Pulmonary artery endothelial cell (primary cell): ENCODE results near the gene NVL. TPM values are rescaled to one million over a fixed set of nuclear protein-coding genes. Genes with fewer than 3 reads are reported as not detected.

Source experiments
- DNase-seq: peaks from one replicate; pipeline ENCODE4 v3.0.0-alpha.2; 2011; ENCODE audit warnings: low read depth, low spot score
- total RNA-seq: library from RNA; depleted of rRNA; stranded (reverse); fragments of >200 nt; gene quantifications from 2 replicates; pipeline ENCODE4 v1.2.3, GENCODE V29; 2014

The NVL gene
- total RNA-seq, 1 donor from 2014 or later = 27.0 TPM

DNA sequence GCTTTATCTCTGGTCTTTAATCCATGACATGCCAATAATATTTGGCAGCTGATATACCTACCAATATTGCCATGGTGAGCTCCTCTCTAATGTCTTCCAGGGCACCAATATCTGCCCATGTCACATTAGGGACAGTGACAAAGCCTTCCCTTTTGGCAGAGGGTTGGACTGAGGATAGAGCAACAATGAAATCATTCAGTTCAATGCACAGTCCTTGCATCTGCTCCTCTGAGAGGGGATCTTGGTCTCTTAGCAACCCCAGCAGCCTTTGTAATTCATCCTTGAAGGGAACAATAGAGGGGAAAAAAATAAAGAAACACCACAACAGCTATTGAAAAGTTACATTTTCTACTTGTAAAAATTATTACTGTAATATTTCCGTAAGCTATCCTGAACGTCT, 42.3 kb downstream of the NVL start:
- DNase-seq = no peak

DNA sequence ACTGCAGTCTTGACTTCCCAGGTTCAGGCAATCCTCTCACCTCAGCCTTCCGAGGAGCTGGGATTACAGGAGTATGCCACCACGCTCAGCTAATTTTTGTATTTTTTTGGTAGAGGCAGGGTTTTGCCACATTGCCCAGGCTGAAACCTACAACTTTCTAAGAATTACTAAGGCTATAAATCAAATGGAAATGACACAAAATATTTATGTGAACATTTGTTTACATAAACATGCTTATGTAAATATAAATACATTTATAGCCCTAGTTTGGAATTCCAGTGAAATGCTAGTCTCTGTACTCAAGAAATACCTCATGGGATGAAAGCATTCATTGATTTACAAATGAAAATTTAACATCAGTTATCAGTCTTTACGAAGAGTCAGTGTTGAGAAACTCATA, 47.8 kb downstream of the NVL start:
- DNase-seq = no peak

DNA sequence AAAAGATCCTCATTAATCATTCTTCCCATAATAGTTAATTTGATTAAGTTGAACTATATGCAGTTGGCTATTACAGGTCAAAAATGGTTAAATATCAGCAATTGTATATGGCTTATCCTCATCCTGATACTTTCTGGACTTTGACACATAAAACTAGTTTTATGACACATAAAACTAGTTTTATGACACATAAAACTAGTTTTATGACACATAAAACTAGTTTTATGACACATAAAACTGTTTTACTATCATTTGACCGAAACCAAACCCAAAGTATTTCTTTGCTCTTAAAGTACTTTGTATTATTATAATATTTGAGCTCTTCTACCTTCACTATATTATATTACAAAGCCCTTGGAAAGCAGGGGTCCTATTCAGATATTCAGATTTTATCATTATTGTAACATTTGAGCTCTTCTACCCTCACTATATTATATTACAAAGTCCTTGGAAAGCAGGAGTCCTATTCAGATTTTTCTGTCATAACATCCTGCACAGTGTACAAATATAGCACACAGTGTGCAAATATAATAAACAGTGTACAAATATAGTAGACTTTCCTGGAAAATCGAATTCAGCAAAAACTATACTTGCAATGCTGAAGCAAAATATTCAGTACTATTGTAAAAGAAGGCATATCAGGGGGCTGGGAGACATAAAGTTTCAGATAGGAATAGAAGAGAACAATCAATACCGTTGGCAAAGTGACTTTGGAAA, 53.0 kb downstream of the NVL start:
- no peak for DNase-seq

DNA sequence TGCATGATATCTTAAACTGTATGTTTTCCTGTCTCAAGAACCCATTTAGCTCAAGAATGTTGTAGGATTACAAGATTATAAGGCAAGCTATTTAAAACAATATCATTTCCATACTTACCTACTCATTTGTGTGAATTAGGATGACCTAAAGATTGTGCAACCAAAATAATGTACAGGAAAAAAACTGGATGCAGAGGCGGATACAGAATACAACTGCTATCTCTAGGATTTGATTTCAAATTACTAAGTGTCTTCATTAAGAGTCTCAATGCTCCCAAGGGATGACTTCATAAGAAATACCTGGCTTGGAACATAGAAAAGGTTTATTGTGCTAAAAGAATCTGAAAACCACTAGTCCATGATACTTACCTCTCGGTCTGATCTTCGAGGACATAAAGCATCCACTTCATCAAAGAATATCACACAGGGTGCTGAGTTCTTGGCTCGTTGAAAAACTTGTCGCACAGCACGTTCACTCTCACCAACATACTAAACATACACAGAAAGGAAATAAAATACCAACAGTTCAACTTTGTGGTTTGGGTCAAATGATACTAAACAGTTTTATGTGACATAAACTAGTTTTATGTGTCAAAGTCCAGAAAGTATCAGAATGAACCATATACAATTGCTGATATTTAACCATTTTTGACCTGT, 54.9 kb downstream of the NVL start:
- DNase-seq = no peak

DNA sequence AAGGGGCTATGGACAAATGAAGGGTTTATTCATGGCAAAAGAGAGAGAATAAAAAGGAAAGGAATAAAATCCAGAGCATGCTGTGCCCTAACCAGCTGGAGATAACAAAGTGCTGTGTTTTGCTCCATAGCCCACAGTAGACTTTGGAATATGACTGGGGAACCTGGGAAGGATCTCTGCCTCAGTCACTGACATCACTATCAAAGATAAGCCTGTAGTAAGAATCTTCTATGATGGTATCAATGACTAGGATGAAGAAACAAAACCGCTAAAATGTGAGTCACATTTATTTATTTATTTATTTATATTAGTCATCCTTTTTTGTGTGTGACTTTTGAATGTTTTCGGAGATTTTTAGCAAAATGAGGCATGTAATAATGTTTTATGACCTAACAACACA, 56.3 kb downstream of the NVL start:
- DNase-seq = no peak

- DNase-seq = no peak
Observed at GRCh38 chr1:224271106-224271505, 58.9 kb downstream of the NVL start.

- DNase-seq = no peak
Observed at GRCh38 chr1:224267925-224268324, 62.0 kb downstream of the NVL start.

DNA sequence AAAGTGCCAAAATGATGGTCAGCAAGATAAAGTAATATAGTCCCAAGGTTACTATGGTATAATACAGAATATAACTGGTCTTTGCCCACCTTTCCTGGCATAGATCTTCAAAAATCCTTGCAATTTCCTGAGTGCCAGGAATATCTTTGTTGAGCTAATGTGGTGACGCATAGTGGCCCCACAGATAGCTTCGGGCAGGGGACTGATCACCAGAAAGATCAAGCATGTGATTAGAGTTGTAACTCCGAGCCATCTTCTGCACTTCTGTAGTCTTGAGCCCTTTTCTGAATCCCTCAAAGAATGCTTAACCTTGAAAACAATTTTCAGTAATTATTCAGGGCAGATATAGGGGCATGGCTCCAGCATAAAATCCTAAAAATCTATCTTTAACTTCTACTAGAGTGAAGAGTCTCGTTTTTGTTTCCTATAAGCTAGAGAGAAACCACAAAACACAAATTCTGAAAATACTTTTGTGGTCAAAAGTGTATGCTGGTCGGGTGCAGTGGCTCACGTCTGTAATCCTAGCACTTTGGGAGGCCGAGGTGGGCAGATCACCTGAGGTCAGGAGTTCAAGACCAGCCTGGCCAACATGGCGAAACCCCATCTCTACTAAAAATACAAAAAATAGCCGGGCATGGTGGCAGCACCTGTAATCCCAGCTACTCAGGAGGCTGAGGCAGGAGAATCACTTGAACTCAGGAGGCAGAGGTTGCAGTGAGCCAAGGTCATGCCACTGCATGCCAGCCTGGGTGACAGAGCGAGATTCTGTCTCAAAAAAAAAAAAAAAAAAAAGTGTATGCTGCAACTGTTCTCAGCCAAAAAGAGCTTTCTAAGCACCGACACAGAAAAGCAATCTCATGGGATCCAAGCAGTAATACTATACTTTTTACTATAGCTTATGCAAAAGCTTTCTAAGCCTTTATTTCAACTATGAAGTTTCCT, 62.8 kb downstream of the NVL start:
- DNase-seq = no peak

- no peak for DNase-seq
Observed at GRCh38 chr1:224266105-224266914, 63.7 kb downstream of the NVL start.

GRCh38 chr1:224264321-224264720, 65.7 kb downstream of the NVL start:
- DNase-seq = no peak

DNA sequence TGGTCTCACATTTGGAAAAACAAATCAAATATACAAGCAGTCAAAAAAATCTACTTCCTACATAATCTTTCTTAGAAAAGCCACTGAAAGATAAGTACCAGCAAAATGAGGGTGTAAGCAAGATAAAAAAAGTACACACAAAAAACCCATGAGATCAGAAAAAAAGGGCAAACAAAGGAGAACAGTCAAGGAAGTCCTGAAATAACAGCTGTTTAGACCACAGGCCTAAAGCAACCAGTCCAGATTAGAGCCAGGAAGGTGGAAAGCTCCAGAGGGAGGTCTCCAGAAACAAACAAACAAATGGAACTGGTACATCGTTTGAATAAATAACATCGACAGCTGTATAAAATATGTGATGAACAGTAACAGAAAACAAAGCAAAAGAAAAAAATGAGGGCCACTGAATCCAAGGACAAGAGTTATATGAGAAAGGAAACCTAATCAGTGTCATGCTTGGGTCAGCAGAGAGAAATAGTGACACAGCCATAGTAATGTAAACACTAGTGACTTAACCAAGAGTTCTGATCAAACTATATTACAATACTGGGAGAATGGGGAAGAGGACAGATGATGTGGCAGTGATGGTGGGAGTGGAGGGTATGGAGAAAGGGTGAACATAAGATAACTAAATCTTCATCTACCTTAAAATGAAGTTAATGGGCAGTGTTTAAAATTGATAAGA, 67.5 kb downstream of the NVL start:
- DNase-seq = peak; percentile 59

DNA sequence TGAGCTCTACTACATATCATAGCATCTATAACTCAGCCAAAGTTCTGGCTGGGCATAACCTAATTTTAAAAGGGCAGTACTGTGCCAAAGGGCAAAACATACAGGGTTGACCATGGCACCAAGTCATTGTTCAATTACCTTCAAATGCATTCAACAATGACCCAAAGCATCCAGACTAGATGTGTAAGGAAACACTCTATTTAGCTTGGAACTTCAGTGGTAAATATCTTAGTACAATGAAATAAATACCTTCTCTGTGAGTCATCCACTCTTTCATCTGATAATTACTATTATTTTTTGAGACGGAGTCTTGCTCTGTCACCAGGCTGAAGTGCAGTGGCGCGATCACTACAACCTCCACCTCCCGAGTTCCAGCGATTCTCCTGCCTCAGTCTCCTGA, 70.0 kb downstream of the NVL start:
- DNase-seq = peak; percentile 58

GRCh38 chr1:224258351-224258750, 71.6 kb downstream of the NVL start:
- no peak for DNase-seq

DNA sequence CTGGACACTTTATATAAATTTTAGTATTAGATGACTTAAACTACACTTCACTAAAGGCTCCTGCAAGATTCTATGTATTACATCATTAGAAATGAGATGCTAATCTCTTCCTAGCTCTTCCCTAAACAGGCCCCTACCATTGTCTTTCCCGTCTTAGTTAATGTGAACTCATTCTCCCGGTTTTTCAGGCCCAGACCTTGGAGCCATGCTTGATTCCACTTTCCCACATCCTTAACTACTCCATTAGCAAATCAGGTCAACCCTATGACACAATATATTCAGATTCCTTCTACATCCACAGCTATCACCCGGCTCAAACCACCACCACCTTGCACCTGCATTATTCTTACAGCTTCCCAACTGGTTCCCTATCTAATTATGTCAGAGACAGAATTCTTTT, 73.3 kb downstream of the NVL start:
- DNase-seq = no peak

GRCh38 chr1:224253721-224254120, 76.3 kb downstream of the NVL start:
- no peak for DNase-seq

GRCh38 chr1:224252479-224252878, 77.5 kb downstream of the NVL start:
- no peak for DNase-seq

- DNase-seq = peak; percentile 30
Observed at GRCh38 chr1:224251741-224252146, 78.2 kb downstream of the NVL start.

DNA sequence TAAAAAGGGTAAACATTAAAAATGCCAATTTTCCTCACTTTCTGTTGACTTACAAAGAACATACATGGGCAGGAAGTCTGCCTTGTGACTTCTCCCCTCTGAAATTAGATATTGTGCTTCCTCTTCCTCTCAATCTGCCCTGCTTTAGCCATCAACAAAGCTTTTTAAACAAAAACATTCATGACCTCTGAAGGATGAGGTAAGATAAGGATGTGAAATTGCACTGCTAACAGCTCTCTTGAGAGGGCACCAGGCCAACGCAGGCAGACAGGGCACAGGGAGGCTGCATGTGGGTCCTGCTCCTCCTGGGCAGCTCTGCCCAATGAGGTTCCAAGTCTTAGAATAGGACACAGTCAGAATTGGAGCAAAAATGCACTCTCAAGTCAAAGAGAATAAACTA, 84.8 kb downstream of the NVL start:
- peak; percentile 97 for DNase-seq

- no peak for DNase-seq
Observed at GRCh38 chr1:224238756-224239155, 91.2 kb downstream of the NVL start.

DNA sequence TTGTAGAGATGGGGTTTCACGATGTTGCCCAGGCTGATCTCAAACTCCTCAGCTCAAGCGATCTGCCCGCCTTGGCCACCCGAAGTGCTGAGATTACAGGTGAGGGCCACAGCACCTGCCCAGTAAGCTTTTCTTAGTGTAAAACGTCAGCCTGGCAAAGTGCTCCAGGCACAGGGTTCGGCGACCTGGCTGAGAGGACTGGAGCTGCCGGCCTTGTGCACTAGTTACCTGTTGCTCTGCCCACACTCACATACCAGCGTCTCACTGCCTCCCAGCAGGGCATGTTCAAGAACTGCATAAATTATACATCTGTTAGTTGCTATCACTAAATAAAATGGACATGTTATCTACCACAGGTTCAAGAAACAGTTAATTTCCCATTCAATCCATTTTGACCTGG, 91.8 kb downstream of the NVL start:
- DNase-seq = no peak
